VCaP (cell line): ENCODE data around the gene FKBP10.

ENCODE experiments used
- H3K27ac ChIP-seq: fragments of 450-650 bp; 2 replicates; pipeline ENCODE4 v1.5.1; 2017
- CTCF ChIP-seq: fragments of 450-650 bp; conservative IDR thresholded peaks from 2 replicates; pipeline ENCODE4 v1.5.1; 2017; ENCODE audit warnings: mild to moderate bottlenecking, moderate library complexity

The FKBP10 gene, protein sequence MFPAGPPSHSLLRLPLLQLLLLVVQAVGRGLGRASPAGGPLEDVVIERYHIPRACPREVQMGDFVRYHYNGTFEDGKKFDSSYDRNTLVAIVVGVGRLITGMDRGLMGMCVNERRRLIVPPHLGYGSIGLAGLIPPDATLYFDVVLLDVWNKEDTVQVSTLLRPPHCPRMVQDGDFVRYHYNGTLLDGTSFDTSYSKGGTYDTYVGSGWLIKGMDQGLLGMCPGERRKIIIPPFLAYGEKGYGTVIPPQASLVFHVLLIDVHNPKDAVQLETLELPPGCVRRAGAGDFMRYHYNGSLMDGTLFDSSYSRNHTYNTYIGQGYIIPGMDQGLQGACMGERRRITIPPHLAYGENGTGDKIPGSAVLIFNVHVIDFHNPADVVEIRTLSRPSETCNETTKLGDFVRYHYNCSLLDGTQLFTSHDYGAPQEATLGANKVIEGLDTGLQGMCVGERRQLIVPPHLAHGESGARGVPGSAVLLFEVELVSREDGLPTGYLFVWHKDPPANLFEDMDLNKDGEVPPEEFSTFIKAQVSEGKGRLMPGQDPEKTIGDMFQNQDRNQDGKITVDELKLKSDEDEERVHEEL

DNA sequence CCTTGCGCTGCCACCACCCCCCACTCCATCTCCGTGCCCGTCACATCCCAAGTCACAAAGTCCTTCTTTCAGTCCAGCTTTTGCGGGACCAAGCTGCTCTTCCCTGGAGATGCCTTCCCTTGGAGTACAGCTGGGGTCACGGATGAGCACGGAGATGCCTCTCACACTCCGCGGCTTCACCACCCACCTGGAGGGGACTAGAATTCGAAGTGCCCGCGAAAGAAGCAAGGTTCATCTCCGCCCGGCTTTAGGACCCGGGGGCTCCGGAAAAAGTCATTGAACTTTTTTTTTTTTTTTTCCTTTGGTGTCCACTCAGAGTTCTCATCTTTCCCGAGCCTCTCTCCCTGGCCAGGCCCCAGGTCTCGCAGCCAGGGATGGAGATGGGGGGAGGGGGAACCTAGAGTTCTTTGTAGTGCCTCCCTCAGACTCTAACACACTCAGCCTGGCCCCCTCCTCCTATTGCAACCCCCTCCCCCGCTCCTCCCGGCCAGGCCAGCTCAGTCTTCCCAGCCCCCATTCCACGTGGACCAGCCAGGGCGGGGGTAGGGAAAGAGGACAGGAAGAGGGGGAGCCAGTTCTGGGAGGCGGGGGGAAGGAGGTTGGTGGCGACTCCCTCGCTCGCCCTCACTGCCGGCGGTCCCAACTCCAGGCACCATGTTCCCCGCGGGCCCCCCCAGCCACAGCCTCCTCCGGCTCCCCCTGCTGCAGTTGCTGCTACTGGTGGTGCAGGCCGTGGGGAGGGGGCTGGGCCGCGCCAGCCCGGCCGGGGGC is at the start of gene FKBP10:
FKBP10 (plus strand) TSS at position 624 of the 771 bp plus-strand sequence; CDS start at position 655, 31 bp downstream.
- H3K27ac ChIP-seq = peak within 1 kb of the TSS; percentile 87
- TF ChIP-seq CTCF = no peak

DNA sequence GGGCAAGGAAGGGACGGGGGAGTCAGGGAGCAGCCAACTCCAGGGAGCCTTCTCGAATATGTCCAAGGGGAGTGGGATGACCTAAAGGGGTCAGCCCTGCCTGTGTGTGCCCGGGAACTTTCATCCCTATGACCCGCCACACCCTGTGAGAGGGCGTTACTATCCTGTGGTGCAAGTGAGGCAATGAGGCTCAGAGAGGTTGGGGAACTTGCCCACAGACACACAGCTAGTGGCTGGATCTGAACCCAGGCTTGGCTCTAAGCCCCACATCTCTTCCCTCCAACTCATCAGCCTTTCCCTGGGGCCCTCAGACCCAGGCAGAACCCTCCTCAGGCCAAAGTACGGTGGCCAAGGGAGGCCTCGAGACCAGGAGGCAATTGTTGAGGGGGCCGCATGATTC is 49.5 kb upstream of the FKBP10 start:
- no peak for TF ChIP-seq CTCF
- H3K27ac ChIP-seq = no peak overlapping the region

DNA sequence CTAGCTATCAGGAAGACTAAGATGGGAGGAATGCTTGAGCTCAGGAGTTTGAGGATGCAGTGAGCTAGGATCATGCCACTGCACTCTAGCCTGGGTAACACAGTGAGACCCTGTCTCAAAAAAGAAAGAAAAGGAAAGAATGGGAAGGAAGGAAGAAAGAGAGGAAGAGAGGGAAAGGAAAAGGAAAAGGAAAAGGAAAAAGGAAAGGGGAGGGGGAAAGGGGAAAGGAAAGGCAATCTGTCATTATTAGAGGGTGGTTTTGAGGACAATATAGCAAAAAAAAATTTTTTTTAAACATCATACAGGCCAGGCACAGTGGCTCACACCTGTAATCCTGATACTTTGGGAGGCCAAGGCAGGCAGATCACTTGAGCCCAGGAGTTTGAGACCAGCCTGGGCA is 46.7 kb upstream of the FKBP10 start:
- no peak overlapping the region for H3K27ac ChIP-seq
- no peak for TF ChIP-seq CTCF

DNA sequence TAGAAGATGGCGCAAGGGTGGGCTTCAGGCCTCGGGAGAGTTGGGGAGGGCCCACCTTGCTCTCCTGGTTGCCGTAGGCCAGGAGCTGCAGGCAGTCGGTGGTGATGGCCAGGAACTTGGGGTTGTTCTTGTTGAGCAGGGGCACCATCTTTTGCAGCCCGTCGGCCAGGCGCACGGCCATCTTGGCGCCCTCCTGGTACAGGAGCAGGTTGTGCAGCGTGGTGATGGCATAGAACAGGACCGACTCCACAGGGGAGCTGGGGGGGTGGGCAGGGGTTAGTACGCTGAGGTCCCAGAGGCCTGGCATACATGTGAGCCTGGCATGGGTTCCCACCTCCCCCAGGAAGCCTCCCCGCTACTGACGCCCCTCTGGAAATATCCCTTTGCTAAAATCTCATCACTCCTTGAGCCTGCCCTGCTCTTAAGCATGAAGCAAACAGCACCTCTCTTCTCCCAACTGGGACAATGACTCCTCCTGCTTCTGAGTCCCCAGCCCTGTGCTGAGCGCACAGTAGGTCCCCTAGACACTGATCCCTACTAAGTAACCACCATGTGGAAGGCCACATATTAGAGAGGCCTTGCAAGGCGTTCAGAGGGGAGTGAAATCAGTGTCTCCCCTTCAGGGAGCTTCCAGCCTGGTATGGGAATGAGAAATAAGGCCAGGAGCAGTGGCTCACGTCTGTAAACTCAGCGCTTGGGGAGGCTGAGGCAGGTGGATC is 45.3 kb upstream of the FKBP10 start:
- H3K27ac ChIP-seq = no peak overlapping the region
- no peak for TF ChIP-seq CTCF

GRCh38 chr17:41768682-41769288 is 44.0 kb upstream of the FKBP10 start:
- no peak for TF ChIP-seq CTCF
- H3K27ac ChIP-seq = no peak overlapping the region

- no peak overlapping the region for H3K27ac ChIP-seq
- no peak for TF ChIP-seq CTCF
Measured at GRCh38 chr17:41769346-41769862, 43.4 kb upstream of the FKBP10 start.
